HEK293T (cell line): ENCODE results near the gene STMN1.

ENCODE experiments used
- BHLHE40 ChIP-seq: fragments of 450-650 bp; IDR thresholded peaks from 2 replicates; pipeline ENCODE4 v1.6.1; 2016; ENCODE audit warnings: mild to moderate bottlenecking, moderate library complexity, borderline replicate concordance
- ELF4 ChIP-seq: fragments of 450-650 bp; IDR thresholded peaks from 2 replicates; pipeline ENCODE4 v1.6.1; 2017; ENCODE audit warnings: antibody characterized with exemption

- TF ChIP-seq ELF4 (no peak), BHLHE40 (no peak)
Observed at GRCh38 chr1:25899792-25900191, 6.4 kb downstream of the STMN1 start.
